Right cardiac atrium (tissue), 5 donors: ENCODE results near the gene TBC1D22B. TPM values are rescaled to one million over a fixed set of nuclear protein-coding genes. Genes with fewer than 3 reads are reported as not detected.

Source experiments
- ATAC-seq, 2 donors: fragments of 200-7000 bp; cut with Tn5 transposase; one replicate each; pipeline versions ENCODE4 v1.8.0 to v1.9.1; 2020; ENCODE audit warnings: moderate library complexity in 2 of 2, mild to moderate bottlenecking in 1 of 2
- DNase-seq, 3 donors: peaks; one replicate each; pipeline ENCODE4 v3.0.0-alpha.2; 2020
- H3K27ac ChIP-seq: one replicate; pipeline ENCODE4 v1.5.1; 2013; ENCODE audit warnings: mild to moderate bottlenecking, low read length, control low read depth, moderate library complexity
- H3K27me3 ChIP-seq: one replicate; pipeline ENCODE4 v1.6.1; 2013; ENCODE audit not compliant: control insufficient read depth, insufficient read depth
- H3K4me1 ChIP-seq: one replicate; pipeline ENCODE4 v1.6.1; 2013; ENCODE audit warnings: low read length; ENCODE audit not compliant: control insufficient read depth, insufficient read depth
- H3K4me3 ChIP-seq: one replicate; pipeline ENCODE4 v1.5.1; 2013; ENCODE audit warnings: low read length, control low read depth
- H3K9me3 ChIP-seq: one replicate; pipeline ENCODE4 v1.6.1; 2013; ENCODE audit warnings: low read length; ENCODE audit not compliant: control insufficient read depth
- WGBS: extraction: QIAGEN DNeasy Blood & Tissue Kit; methylation state at CpG from one replicate; pipeline ENCODE4 v1.1.7; 2013; 5-methylcytosine and 5-hydroxymethylcytosine counted together
- intact Hi-C, 4 donors: fragments of 100-400 bp; cut with DNase I; formaldehyde crosslinking; loops; one replicate each; pipeline versions ENCODE4 v1.11.0 to v1.14.0; 2022 to 2023
- polyA plus RNA-seq: library from polyadenylated mRNA; stranded (reverse); fragments of 200-250 nt; gene quantifications from one replicate; pipeline ENCODE4 v1.2.3, GENCODE V29; 2013
- total RNA-seq, 4 donors: library from RNA; stranded (reverse); fragmentation: NEBNext Ultra II Directional; extraction: Animal tissue kit (Norgen Biotek cat#: 25700); gene quantifications; one replicate each; pipeline ENCODE4 v1.2.1, GENCODE V29; 2021
- donor health status: healthy with polysubstance abuse.
- donor health status: DM: no; HTN: yes; CAD: no.
- donor health status: DM: no; HTN: no; CAD: no.
- donor health status: DM: no; HTN: yes; CAD: no; lungs with severe emphysema.
- donor health status: DM: yes; HTN: yes; CAD: no.

The TBC1D22B gene
- total and polyA plus RNA-seq, 5 donors = 4.6 to 9.2 (median 7.3) TPM

DNA sequence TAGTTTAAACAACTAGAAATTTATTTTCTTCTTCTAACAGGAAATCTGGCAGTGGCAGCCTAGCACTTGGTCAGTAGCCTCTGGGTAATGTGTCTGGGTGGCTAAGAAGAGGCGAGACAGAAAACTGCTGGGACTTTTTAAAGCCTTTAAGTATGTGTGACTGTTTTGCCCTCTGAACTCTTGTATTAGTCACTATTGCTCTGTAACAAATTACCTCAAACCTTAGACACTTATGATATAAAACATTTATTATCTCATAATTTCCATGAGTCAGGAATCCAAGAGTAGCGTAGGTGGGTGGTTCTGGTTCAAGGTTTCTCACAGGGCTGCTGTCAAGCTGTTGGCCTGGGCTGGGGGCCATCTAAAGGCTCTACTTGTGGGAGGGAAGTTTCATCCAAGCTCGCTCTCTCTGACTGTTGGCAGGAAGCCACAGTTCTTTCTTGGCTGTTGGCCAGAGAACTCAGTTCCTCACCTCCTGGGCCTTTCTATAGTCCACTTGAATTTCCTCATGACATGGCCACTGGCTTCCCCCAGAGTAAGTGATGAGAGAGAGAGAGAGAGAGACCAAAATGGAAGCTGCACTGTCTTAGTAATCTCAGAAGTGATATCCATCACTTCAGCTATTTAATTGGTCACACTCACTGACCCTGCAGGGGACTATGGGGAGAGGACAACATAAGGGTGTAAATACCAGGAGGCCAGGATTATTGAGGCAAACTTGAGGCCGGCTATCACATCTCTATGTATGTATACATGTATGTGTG lies 17.4 kb upstream of the TBC1D22B start:
- DNase-seq (peak; percentile 93 to 96 (median 96)), ATAC-seq (peak; percentile 74 to 77)
- no peak overlapping the region for H3K4me3 ChIP-seq
- H3K4me1 ChIP-seq = peaks cover 10% of the 10 kb centered on the region
- WGBS = 27% methylated on average over 4 of the region's 4 CpGs
- no peaks in the 10 kb centered on the region for H3K9me3 ChIP-seq
- peak overlapping the region; percentile 55 for H3K27ac ChIP-seq
- intact Hi-C loops = no loop called here
- no peaks in the 10 kb centered on the region for H3K27me3 ChIP-seq

- 94% methylated on average over 6 of the region's 6 CpGs for WGBS
Observed at GRCh38 chr6:37241131-37241530, 16.4 kb upstream of the TBC1D22B start.

GRCh38 chr6:37241775-37242428 lies 15.7 kb upstream of the TBC1D22B start:
- no peaks in the 10 kb centered on the region for H3K9me3 ChIP-seq
- 63% methylated on average over 5 of the region's 5 CpGs for WGBS
- intact Hi-C loops = no loop called here
- peaks cover 15% of the 10 kb centered on the region for H3K4me1 ChIP-seq
- no peaks in the 10 kb centered on the region for H3K27me3 ChIP-seq
- ATAC-seq (no peak), DNase-seq (no peak)
- H3K27ac ChIP-seq = peak overlapping the region; percentile 86
- H3K4me3 ChIP-seq = no peak overlapping the region

More at GRCh38 chr6:37241131-37241530, 16.4 kb upstream of the TBC1D22B start:
- Histone ChIP-seq H3K27me3 (no peaks in the 10 kb centered on the region), H3K4me1 (peaks cover 15% of the 10 kb centered on the region), H3K9me3 (no peaks in the 10 kb centered on the region), H3K27ac (no peak overlapping the region), H3K4me3 (no peak overlapping the region)
- DNase-seq (no peak), ATAC-seq (no peak)
- intact Hi-C loops = no loop called here

- intact Hi-C loops = no loop called here
- ATAC-seq (peak in 1 of 2 donors; percentile 16), DNase-seq (peak in 1 of 3 donors; percentile 22)
- H3K4me3 ChIP-seq = no peak overlapping the region
- peak overlapping the region; percentile 80 for H3K27ac ChIP-seq
- no peaks in the 10 kb centered on the region for H3K9me3 ChIP-seq
- no peaks in the 10 kb centered on the region for H3K27me3 ChIP-seq
- 95% methylated on average over 1 of the region's 1 CpG for WGBS
- H3K4me1 ChIP-seq = peaks cover 15% of the 10 kb centered on the region
Observed at GRCh38 chr6:37242429-37243052, 15.0 kb upstream of the TBC1D22B start.

DNA sequence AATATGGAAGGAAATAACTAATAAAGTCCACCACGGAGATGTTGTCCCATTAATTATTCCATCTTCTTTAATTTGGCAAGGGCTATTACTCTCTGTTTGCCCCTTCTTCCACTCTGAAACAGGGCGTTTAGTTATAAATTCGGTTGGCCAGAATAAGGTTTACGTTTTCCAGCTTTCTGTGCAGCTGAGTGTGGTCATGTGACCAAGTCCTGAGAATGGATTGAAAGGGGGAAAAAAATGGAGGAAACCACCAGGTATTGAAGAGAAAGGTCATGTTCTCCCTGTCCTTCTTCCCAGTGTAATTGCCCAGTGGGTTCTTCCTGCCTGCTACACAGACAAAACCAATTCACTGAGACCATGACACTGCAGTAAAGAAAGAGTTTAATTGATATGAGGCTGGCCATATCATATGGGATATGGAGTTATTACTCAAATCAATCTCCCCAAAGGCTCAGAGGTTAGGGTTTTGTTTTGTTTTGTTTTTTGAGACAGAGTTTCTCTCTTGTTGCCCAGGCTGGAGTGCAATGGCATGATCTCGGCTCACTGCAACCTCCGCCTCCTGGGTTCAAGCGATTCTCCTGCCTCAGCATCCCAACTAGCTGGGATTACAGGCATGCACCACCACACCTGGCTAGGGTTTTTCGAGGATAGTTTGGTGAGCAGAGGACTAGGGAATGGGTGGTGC lies 14.3 kb upstream of the TBC1D22B start:
- WGBS = 84% methylated on average over 8 of the region's 8 CpGs
- intact Hi-C loops = no loop called here
- Histone ChIP-seq H3K4me1 (peaks cover 15% of the 10 kb centered on the region), H3K27me3 (no peaks in the 10 kb centered on the region), H3K4me3 (no peak overlapping the region), H3K27ac (peak overlapping the region; percentile 66), H3K9me3 (no peaks in the 10 kb centered on the region)
- DNase-seq (no peak), ATAC-seq (no peak)

DNA sequence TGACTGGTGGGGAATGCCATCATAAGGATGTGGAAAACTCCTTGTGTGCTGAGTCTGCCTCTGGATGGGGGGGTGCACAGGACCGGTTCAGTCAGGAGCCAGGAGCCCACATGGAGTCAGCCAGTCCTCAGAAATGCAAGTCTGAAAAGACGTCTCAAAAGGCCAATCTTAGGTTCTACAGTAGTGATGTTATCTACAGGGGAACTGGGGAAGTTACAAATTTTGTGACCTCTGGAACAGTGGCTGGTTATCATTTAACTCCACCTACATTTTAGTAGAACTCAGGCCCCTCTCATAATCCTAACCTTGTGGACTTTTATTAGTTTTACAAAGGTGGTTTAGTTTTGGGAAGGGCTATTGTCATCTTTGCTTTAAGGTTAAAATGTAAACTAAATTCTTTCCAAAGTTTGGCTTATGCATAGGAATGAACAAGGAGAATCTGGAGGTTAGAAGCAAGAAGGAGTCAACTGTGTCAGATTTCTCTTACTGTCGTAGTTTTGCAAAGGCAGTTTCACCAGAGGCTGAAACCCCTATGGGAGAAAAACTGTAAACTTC lies 13.7 kb upstream of the TBC1D22B start:
- H3K4me3 ChIP-seq = no peak overlapping the region
- peak overlapping the region; percentile 53 for H3K27ac ChIP-seq
- H3K4me1 ChIP-seq = peaks cover 15% of the 10 kb centered on the region
- no peaks in the 10 kb centered on the region for H3K9me3 ChIP-seq
- peak in 1 of 3 donors; percentile 18 for DNase-seq
- no peak for ATAC-seq
- 45% methylated on average over 3 of the region's 3 CpGs for WGBS
- no peaks in the 10 kb centered on the region for H3K27me3 ChIP-seq
- intact Hi-C loops = no loop called here

DNA sequence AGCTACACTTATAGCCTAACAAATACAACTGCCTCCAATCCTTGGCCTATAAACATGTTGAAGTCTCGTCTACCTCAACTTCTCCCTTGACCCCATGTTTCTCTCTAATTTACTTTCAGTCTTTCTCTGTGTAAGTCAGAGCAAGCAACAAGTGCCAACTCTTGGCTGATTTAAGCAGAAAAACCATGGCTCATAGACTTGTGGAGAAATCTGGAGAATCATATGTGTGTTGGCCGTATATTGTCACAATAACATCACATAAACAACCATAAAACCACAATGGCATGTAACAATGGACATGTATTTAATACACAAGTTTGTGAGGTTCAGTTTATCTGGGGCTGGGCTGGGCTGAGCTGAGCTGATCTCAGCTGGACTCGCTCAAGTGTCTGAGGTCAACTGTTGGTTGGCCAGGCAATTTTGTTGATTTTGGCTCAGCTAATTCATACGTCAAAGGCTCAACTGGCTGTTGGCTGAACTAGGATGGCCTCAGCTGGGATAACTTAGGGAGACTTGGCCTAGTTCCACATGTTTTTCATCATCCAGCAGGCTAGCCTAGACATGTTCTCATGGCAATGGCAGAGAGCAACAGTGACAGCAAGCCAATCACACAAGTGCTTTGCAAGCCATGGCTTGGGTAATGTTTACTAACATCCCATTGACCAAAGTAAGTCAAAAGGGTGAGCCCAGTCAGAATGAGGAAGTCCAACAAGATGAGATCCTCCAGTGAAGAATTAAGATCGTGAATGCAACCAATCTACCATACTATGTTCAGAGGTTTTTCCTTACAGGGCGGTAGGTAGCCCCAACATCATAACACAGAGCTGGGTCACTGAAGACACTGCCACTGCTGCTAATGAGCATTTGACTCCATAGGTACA lies 12.9 kb upstream of the TBC1D22B start:
- H3K4me1 ChIP-seq = peaks cover 15% of the 10 kb centered on the region
- peak; percentile 78 to 90 (median 80) for DNase-seq
- peak overlapping the region; percentile 99 for H3K27ac ChIP-seq
- 24% methylated on average over 6 of the region's 6 CpGs for WGBS
- no peak overlapping the region for H3K4me3 ChIP-seq
- intact Hi-C loops = no loop called here
- peak; percentile 91 to 94 for ATAC-seq
- H3K27me3 ChIP-seq = no peaks in the 10 kb centered on the region
- H3K9me3 ChIP-seq = no peaks in the 10 kb centered on the region

- H3K9me3 ChIP-seq = no peaks in the 10 kb centered on the region
- ATAC-seq (no peak), DNase-seq (no peak)
- intact Hi-C loops = no loop called here
- no peak overlapping the region for H3K27ac ChIP-seq
- H3K4me3 ChIP-seq = no peak overlapping the region
- no peaks in the 10 kb centered on the region for H3K4me1 ChIP-seq
- H3K27me3 ChIP-seq = no peaks in the 10 kb centered on the region
- 75% methylated on average over 4 of the region's 4 CpGs for WGBS
Observed at GRCh38 chr6:37251211-37251780, 6.3 kb upstream of the TBC1D22B start.

DNA sequence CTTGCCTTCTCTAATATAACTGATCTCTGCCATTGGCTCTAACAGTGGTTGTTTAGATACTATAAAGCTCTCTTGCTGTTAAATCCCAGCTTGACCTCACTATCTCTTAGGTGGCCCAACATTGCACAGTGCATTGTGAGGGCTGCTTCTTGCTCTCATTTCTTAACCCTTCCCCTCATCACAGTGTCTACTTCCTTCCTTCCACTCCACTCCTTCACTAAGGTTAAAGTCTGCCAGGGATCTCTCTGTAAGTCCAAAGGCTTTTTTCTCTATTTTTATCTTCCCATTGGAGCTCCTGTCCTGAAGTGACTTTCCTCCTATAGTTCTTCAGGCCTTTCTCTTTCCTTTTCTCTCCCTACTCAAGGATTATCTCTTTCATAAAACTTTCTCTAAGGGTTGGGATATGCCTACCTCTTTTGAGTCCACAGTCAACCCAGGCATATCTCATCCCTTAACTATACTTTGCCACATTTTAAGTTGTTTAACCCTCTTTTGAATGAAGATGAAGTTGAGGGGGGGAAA lies 4.0 kb upstream of the TBC1D22B start:
- DNase-seq = no peak
- Histone ChIP-seq H3K9me3 (no peaks in the 10 kb centered on the region), H3K4me1 (peaks cover 2% of the 10 kb centered on the region), H3K27ac (no peak overlapping the region), H3K4me3 (no peak overlapping the region), H3K27me3 (no peaks in the 10 kb centered on the region)
- intact Hi-C loops = no loop called here
- no peak for ATAC-seq
